Hypothalamus (tissue), 51 donors: Measurements from ENCODE around the gene ANKRD2.
"Not testable (repeated sequence)": the region's sequence is repeated elsewhere in the genome, so short reads cannot be mapped to it uniquely, and the experiment has no call there.

Source experiments
- DNase-seq, 51 donors: peaks; one replicate each; lab custom pipeline; 2025; lab: John Stamatoyannopoulos, UW

The ANKRD2 gene

DNA sequence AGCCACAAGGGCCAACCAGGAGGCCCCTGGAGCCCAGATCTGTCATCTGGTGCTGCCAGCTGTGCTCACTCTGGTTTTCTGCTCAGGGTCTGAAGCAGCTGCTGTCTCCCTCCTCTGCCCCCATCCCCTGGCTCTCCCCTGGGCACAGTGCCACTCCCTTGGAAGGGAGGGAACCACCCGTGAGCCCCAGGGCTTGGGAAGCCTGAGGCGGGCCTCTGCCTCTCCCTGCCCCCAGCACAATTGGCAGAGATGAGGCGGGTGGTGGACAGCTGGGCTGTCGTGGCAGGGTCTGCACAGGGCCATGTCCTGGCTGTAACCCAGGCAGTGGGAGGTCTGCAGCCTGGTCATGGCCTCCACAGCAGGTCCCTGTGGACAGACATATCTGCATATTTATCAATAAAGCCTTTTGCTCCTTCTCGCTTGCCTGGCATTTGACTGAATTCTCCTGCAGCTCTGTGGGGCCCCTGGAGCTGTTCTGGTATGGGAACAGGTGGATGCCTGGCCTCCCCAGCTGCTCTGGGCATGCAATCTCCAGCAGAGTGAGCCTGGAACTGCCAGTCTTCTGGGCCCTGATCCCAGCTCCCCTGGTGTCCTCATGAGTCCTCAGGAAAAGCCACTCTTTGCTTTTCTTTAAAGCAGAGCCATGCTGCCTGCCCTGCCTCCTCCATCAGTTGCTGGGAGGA is 1.6 kb upstream of the ANKRD2 start:
- DNase-seq: peak in 16 of 51 donors; percentile 11 to 60 (median 23)

- DNase-seq: no peak
These were observed 957 bp upstream of the ANKRD2 start for GRCh38 chr10:97571622-97572021.

GRCh38 chr10:97573021-97573420 is 442 bp downstream of the ANKRD2 start:
- no peak for DNase-seq

DNA sequence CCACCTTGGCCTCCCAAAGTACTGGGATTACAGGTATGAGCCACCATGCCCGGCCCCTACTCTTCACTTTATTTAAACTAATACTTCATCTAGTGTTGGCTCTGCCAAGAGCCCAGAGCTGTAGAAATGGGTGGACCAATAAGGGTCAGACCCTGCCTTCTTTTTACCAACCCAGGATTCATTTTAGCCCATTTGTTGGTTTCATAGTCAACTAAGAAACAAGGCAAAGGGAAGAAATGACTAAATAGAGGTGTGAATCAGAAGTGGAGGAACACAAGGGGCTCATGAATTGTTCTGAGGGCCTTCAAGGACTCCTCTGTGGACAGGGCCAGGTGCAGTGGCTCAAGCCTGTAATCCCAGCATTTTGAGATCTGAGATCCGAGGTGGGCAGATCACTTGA is 1.1 kb downstream of the ANKRD2 start:
- DNase-seq: no peak

GRCh38 chr10:97574374-97575126 is 2.0 kb downstream of the ANKRD2 start:
- DNase-seq: peak in 5 of 51 donors; percentile 20 to 34 (median 31)

DNA sequence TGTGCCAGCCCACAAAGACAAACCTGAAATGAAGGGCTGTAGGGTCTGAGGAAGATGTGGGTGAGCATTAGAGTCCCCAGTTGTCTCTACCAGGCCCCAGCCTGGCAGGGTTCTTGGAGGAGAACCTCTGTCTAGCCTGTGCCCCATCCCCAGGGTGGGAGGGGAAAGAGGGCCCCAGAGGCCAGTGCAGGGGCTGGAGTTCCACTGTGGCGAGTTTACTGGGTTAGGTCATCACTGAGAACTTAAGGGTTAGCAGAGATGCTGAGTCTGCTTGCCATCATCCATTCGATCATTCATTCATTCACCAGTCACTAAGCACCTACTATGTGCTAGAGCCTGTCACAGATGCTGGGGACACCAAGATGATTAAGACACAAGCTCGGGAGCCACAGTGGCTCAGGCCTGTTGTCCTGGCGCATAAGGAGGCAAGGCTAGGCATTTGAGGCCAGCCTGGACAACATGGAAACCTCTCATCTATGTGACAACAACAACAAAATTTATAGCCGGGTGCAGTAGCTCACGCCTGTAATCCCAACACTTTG is 2.6 kb downstream of the ANKRD2 start:
- DNase-seq: no peak

DNA sequence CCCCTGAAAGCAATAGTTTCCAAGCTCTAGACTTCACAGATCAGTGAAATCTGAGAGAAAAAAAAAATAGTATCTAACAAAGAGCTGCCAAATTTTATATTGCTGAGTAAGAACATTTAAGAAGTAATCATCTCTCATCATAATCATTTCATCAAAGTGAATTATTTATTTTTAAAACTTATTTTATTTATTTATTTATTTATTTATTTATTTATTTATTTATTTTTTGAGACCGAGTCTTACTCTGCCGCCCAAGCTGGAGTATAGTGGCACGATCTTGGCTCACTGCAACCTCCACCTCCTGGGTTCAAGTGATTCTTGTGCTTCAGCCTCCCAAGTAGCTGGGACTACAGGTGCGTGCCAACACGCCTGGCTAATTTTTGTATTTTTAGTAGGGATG is 3.9 kb downstream of the ANKRD2 start:
- not testable (repeated sequence) for DNase-seq

DNA sequence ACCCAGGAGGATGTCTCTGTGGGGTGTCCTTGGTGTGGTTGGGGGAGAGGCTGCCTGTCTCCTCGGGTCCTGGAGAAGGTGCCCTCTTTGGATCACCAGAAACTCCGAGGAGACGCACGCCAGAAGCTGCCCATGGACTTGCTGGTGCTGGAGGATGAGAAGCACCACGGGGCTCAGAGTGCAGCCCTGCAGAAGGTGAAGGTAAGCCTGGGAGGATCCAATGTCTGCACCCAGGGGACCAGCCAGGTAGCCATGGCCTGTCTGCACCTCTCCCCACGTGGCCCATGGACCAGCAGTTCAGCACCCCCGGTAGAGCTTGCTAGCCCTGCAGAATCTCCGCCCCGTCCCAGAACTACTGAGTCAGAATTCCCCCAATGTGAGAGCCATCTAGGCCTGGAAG is 5.1 kb downstream of the ANKRD2 start:
- DNase-seq: no peak

DNA sequence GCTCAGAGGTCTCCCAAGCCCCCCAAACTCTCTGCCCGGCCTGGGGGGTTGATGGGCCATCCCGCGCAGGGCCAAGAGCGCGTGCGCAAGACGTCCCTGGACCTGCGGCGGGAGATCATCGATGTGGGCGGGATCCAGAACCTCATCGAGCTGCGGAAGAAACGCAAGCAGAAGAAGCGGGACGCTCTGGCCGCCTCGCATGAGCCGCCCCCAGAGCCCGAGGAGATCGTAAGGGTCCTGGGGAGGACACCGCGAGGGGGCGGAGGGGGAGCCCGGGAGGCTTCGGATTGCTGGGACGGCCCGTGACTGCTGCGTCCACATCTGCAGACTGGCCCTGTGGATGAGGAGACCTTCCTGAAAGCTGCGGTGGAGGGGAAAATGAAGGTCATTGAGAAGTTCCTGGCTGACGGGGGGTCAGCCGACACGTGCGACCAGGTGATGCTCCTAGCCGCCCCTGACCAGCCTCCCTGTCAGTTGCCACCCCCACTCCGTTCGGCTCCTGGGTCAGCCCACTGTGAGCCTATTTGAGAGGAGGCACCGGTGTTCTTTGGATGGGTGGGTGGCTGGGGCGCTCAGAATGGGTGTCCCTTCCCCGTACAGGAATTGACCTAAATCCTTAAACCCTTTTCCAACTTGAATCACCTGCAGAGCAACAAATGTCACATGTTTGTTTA is 5.7 kb downstream of the ANKRD2 start:
- no peak for DNase-seq

DNA sequence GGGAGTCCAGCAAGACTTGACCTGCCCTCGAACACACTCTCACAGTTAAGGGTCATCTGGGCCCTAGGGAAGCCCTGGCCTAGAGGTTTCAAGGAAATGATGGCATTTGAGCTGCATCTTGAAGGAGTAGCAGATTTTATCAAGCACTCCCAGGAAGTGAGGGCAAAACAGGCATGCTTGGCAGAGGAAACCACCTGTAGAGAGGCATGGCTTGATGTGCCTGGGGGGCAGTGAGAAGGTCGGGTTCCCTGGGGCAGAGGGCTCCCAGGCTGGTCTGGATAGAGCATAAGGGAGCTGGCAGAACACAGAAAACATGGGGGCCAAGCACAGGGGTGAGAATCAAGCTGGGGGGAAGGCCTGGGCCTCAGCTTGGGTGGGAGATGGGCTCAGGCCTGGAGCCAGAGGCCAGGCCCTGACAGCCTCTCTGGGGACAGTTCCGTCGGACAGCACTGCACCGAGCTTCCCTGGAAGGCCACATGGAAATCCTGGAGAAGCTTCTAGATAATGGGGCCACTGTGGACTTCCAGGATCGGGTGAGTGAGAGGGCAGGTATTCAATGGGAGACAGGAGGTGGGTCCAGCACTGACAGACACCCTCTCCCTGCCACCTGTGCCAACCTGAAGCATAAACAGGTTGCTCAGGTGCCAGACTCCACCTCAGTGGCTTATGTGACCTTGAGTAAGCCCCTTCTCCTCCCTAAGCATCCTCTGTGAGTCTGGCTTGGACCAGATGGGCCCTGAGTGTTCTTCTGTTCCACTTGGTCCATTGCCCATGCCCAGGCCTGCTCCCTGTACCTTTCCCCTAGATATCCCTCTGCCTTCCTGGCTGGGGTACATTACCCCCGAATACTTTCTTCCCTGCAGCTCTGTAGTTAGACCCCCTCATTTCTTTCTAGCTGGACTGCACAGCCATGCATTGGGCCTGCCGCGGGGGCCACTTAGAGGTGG is 8.1 kb downstream of the ANKRD2 start:
- DNase-seq: no peak

GRCh38 chr10:97582169-97582568 is 9.6 kb downstream of the ANKRD2 start:
- DNase-seq: no peak

GRCh38 chr10:97583476-97583875 is 10.9 kb downstream of the ANKRD2 start:
- DNase-seq: no peak

GRCh38 chr10:97584060-97584797 is 11.7 kb downstream of the ANKRD2 start, which contains the start of gene HOGA1:
HOGA1 (plus strand) TSS chr10:97584389; CDS start chr10:97584704, 315 bp downstream.
- peak in 48 of 51 donors; percentile 18 to 98 (median 86) for DNase-seq

- no peak for DNase-seq
These were observed 12.3 kb downstream of the ANKRD2 start for GRCh38 chr10:97584798-97585438.

DNA sequence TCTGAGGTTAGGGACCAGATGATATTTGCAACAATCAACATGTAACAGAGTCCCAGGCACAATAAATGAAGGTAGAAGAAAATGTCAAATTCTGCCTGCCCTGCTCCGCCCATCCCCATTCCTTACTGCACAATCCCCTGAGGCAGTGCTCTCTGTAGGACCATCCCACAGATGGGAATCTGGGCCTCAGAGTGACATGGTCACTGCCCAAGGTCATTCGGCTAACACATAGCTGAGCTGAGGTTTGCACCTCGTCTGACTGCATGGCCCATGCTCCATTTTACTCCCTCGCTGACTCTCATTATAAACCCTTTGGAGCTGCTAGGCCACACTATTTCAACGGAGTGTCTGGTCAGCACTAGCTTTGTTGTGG is 12.8 kb downstream of the ANKRD2 start:
- no peak for DNase-seq

DNA sequence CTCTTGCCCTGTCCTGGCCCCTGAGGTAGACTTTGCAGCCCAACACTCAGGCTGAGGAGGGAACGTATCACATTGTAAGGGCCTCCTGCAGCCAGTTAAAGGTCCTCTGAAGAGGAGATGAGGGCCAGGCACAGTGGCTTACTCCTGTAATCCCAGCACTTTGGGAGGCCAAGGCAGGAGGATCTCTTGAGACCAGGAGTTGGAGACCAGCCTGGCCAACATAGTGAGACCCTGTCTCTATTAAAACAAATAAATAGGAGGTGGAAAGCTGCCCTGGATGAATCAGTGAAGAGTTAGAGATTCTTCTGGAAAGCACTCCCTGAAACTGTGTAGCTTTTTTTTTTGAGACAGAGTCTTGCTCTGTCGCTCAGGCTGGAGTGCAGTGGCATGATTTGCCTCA is 14.6 kb downstream of the ANKRD2 start:
- no peak for DNase-seq

DNA sequence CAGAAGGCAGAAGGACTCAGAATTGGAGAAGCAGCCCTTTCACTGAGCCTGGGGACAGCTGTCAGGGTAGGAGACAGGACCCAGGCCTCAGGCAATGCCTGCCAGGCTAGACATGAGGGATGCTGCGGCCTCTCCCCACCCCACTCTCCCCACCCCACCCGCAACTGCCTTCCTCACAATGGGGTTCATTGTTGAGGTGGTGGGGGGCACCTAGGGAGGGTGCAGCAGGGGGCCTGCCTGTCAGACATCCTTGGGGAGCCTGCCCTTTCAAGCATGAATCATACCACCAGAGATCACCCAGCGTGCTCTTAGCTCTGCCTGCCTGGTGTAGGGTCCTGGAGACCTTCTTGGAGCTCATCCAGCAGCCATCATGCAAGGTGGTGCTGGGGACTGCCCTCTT is 16.9 kb downstream of the ANKRD2 start, which contains the start of gene C10orf62:
Gene C10orf62 (plus strand): TSS at position 243 of the 400 bp plus-strand sequence. CDS start 177 bp downstream, outside the sequence.
- peak in 5 of 51 donors; percentile 9 to 50 (median 15) for DNase-seq

GRCh38 chr10:97590082-97590747 is 17.6 kb downstream of the ANKRD2 start:
- DNase-seq: no peak
